Suprapubic skin (tissue), 3 donors: ENCODE measurements around the gene OSM.

Experiments used
- EP300 ChIP-seq: sonication (generic); formaldehyde crosslinking; IDR thresholded peaks from one replicate; pipeline ENCODE4 v1.6.1; 2017; ENCODE audit warnings: antibody characterized with exemption
- TF ChIP-seq, protein P1 (sequence below), 2 donors: fragments of 200-600 bp in 1 of 2; fragments of 450-650 bp in 1 of 2; sonication (generic) in 1 of 2; IDR thresholded peaks; one replicate each; pipeline ENCODE4 v1.5.1; 2016 to 2019; ENCODE audit warnings: antibody characterized with exemption in 2 of 2, mild to moderate bottlenecking in 1 of 2, moderate library complexity in 1 of 2

DNA sequence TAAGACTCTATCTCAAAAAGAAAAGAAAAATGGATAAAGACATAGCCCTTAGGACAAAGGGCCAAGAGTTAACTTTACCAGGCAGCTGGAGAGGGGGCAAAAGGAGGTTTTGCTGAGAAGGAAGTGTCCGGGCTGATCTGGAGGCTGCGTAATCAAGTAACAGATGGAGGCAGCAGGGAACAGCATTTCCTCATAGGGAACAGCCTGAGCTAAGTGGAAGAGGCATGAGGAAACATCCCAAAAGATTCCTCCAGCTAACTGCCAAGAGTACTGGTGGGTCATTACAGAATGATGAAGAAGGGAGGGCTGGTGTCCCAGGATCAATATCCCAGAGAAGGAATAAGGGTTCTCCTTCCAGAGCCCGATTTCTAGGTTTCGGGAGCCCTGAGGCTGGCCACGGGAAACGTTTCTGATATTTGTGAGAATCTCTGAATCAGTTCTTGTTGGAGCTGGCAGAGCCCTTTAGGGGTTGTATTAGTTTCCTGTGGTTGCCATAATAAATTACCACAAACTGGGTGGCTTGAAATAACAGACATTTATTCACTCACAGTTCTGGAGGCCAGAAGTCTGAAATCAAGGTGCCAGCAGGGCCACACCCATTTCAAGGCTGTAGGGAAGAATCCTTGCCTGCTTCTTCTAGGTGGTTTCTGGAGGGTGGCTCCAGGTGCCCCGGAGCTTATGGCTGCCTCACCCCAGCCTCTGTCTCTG lies 41.3 kb downstream of the OSM start:
- TF ChIP-seq EP300 = no peak
- TF ChIP-seq, protein P1, sequence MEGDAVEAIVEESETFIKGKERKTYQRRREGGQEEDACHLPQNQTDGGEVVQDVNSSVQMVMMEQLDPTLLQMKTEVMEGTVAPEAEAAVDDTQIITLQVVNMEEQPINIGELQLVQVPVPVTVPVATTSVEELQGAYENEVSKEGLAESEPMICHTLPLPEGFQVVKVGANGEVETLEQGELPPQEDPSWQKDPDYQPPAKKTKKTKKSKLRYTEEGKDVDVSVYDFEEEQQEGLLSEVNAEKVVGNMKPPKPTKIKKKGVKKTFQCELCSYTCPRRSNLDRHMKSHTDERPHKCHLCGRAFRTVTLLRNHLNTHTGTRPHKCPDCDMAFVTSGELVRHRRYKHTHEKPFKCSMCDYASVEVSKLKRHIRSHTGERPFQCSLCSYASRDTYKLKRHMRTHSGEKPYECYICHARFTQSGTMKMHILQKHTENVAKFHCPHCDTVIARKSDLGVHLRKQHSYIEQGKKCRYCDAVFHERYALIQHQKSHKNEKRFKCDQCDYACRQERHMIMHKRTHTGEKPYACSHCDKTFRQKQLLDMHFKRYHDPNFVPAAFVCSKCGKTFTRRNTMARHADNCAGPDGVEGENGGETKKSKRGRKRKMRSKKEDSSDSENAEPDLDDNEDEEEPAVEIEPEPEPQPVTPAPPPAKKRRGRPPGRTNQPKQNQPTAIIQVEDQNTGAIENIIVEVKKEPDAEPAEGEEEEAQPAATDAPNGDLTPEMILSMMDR (IDR thresholded peaks at IDR 0.05) = no peak
